ENCODE data around the gene RPS6KA5.
"Not testable (repeated sequence)": the region's sequence is repeated elsewhere in the genome, so short reads cannot be mapped to it uniquely, and the experiment has no call there.

Gene RPS6KA5

DNA sequence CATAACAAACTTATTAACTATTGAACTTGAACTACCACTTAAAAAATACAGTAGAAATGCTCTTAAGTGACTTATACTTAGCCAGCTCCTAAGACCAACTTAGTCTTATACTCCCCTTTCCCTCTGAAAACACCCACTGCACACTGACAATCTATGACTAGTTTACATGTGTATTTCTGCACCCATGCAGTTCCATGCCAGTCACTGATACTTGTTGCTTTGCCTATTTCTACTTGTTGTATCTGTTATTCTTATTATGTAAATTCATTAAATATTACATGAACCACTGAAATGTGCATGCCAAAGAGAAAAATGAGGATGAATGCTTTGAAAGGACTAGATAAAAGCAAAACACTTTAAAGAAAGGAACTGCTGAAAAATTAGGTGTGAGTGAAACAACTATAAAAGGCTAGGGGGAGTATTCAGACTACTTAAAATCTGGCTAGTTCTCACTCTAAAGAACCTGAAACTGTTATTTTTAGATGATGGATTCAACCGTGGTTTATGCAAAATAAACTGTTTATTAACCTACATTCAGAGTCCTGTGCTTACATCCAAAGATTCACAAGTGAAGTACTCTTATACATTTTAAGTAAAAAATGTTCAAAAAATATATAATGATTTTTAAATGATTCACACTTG is 74.7 kb downstream of the RPS6KA5 start:
- no peak for DNase-seq

DNA sequence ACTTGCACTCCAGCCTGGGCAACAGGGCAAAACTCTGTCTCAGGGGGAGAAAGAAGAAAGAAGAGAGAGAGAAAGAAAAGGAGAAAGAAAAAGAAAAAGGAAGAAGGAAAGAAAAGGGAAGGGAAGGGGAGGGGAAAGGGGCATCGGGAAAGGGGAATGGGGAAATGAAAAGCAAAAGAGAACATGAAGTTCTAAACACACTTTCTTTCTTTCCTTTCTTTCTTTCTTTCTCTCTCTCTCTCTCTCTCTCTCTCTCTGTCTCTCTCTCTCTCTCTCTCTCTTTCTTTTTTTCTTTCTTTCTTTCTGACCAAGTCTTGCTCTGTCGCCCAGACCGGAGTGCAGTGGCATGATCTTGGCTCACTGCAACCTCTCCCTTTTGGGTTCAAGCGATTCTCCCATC is 76.9 kb downstream of the RPS6KA5 start:
- no peak for DNase-seq

DNA sequence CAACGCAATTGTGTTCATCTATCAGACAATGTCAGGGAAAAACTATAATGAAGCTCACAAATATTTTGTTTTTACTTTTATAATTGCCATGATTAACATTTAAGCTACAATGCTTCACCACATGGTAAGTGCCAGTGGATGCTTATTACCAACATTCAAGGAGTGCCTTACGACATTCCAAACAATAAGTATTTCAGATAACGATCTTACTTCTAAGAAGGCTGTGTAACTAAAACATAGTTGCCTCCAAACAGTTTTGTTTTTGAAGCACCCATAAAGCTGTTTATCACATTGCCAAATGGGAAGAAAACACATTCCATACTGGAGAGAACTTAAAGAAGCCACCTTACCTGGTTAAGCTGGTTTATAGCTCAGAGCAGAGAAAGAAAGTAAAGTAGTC is 78.8 kb downstream of the RPS6KA5 start:
- no peak for DNase-seq

DNA sequence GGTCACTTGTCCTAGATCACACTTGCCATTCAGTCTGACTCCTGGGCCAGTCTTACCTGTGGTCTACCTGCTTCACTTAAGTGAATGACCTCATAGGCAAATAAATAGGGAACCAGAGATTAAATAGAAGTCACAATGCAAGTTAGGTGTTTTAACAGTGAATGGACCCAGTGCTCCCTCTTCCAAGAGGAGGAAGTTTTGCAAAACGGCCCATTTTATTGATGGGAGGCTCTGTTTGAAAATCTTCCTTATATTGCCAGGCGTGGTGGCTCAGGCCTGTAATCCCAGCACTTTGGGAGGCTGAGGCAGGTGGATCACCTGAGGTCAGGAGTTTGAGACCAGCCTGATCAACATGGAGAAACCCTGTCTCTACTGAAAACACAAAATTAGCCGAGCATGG is 79.8 kb downstream of the RPS6KA5 start:
- DNase-seq, result not testable (repeated sequence)

DNA sequence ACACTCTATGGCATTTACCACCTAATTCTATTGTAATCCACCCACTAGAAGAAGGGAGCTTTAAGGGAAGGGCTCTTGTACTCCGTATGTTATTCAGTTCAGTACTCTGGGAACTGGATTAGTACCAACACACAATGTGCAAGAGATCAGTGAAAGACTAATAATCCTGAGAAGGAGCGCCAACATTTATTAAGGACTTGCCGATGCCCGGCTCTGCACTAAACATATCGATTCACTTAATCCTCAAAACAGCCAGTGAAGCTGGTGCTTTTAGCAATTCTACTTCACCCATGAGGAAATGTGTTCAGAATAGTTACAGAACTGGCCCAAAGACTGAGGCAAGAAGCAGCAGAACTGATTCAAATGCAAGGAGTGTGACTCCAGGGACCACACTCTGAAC is 80.9 kb downstream of the RPS6KA5 start:
- no peak for DNase-seq

DNA sequence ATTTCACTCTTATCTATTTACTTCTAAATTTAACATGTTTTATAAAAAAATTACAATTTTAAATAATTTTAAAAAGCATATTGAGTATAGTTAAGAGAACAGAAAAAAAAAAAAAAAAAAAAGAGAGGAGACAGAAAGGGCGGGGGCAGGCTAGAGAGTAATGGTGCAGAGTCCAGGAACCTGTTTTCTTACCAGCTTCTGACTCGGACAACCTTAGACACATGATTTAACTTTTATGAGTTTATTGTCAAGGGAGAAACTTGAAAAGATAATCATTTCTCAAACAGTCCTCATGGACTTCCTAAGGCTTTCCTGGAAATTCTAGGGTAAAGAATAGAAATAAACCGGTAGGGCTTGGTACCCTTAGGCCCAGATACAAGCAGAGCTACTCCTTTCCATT is 84.3 kb downstream of the RPS6KA5 start:
- DNase-seq, result no peak

DNA sequence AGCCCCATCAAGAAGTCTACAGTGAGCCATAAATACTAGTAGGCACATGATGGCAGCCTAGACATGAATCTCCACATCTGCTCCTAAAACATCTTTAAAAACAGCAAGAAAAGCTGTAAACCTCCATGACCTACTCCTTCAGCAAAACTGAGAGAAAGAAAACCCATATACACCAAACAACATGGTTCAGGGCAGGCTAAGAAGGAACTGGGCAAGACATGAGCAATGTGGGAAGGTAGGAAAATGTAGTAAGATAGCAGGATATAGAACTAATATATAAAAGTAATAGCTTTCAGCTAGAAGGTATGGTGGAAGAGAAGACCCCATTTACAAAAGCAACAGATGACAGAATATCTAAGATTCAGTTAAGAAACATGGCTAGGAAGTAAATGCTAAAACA is 88.8 kb downstream of the RPS6KA5 start:
- DNase-seq, result no peak

DNA sequence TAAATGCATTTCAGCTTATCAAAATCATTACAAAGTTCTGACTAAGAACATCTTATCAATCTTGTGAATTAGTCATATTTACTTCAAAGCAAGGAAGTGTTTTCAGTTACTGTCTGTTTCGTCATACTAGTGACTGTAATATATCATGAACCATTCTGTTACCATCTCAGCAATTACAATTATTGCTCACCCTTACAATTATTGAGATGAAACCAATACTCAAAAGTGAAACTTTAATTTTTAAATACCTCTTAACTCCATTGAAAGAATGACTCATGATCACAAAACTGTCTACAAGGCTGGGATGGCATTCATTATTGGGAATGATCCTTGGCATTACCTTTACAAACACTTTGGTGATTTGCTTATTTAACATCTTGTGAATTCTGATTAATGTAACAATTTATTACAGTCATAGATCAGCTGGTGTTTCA is 90.3 kb downstream of the RPS6KA5 start:
- DNase-seq, result peak in 2 of 4 experiments; percentile 40 to 50

DNA sequence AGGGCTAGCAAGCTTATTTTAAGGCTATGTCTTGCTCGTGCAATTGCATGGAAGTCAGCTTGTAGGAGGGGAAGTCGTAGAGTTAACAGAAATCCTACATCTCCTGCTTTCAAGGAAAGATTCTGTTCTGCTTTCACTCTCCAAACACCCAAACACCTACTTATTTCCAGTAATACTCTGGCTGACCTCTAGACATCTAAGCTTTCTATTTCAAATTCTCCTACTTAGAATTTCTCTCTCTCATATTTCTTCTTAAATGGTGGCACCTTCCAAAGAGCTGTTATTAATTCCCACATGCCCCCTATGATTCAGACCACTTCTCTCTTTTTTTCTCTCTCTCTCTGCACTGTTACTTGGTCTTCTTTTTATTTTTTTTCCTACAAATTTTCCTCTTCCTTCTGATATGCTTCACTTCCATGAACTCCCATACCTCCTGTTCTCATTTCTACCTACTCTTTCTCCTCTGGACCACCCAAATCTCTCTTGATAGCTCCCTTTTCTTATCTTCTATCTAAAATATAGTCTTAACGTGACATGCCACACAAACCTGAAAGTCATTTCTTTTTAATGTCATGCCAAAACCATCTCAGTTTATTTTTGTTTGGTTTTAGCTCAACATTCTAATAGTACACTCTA is 90.8 kb downstream of the RPS6KA5 start:
- peak; percentile 56 to 87 (median 73) for DNase-seq

DNA sequence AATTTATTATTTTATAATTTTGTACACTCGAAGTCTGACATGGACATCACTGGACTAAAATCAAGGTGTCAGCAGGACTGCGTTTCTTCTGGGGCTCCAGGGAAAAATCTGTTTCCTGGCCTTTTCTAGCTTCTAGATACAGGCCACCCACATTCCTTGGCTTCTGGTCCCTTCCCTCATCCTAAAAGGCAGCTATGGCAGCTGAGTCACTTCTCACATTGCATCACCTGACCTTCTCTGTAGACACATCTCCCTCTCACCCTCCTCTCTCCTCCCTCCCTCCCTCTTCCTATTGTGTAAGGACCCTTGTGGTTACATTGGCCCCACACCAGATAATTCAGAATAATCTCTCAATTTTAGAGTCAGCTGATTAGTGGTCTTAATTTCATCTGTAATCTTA is 92.4 kb downstream of the RPS6KA5 start:
- DNase-seq, result peak in 3 of 4 experiments; percentile 17 to 22 (median 21)

DNA sequence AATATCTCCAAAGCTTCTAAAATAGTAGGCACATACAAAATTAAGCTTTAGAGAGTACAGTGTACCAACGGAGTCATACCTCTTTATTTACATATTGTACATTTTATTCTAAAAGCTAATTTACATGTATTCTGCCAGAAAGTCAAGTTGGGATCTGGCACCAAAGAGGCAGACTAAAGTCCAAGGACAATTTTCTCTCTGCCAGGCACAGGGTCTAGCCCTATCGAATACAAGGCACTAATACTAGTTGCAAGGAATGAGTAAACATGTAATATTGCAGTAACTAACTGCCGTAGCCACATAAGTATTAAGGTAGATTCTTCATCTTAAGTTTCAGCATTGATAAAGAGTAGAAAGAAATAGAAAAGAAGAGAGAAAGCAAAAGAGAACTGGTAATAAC is 93.9 kb downstream of the RPS6KA5 start:
- no peak for DNase-seq

DNA sequence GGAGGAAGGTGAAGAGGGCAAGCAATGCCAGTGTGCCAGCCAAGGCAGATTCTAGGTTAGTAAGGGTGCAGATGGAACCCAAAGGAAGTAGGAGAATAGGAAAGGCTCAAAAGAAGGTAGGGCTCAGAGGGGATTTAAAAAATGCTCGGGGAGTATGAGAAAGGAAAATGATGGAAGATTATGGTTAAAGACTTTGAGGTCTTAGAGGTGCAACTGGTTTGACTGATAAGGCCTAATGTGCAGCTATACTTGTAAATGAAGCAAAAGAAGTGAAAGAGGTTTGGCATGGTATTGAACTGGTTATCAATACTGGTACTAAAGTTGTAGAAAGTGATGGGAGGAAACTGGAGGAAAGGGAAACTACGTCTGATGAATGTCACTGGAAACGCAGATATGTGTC is 94.7 kb downstream of the RPS6KA5 start:
- DNase-seq, result no peak

DNA sequence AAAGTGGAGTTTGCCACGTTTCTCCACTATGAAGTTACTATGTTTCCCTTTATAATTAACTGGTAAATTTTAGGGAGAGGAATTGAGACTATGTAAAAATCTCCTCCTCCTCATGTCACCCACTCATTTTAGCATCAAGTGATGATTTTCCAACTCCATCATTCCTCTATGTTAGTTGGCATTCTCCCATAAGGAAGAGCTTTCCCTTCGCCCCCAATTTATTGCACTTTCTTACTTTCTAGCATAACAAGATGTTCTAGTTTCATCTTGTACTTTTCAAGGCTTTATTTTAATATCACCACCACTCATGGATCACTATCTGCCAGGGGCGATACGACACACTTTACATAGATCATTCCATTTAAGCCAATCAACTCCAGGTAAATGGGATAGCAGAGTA is 97.1 kb downstream of the RPS6KA5 start:
- DNase-seq, result no peak

DNA sequence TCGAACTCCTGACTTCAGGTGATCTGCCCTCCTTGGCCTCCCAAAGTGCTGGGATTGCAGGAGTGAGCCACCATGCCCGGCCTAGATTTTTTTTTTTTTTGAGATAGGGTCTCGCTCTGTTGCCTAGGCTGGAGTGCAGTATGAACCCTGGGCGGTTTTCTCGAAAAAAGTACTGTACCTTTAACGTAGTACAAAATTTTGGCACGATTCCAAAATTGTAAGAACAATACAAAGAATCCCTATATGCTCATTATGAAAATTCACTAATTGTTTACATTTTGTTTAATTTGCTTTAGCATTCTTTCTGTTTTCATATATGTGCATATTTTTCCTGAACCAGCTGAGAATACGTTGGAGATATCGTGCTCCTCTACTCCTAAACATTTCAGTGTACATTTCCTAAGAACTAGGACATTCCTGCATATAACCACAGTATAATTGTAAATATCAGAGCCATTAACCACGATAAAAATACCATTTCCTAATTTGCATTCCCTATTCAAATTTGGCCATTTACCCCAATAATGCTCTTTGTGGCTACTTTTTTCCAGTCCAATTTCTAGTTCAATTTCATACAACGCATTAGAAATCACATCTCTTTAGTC is 97.8 kb downstream of the RPS6KA5 start:
- no peak for DNase-seq

DNA sequence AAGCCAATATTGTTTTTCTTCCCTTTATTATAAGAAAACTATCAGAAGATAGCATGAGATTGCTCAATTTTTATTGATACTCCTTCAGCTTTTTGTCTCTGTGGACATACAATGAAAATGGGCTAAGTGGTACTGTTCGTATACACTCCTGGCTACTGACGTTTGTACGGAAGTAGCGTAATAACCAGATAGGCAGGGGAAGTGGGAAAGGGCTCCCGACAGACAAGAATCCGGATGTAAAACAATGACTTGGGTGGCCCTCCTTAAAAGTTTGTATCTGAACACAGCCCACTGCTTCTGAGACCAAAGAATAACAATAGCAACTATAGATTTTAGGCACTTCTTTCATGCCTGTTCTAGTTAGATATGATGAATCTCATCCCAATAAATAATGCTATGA is 99.6 kb downstream of the RPS6KA5 start:
- DNase-seq, result no peak

DNA sequence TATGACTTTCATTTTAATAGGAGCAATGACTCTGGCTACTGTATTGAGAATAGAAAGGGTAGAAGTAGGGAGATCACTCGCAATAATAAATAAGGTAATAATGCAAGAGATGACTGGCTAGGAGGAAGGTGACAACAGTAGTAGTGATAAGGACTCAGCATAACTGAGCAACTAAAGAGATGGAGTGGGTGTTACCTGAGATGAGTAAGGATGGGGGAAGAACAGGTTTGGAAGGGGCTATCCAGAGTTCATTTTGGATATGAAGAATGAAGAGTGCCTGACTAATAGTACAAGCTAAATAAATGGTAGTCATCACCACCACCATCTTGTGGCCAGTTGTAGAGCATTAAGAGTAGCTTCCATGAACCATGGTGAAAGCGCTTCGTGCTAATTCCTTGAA is 101.1 kb downstream of the RPS6KA5 start:
- no peak for DNase-seq

DNA sequence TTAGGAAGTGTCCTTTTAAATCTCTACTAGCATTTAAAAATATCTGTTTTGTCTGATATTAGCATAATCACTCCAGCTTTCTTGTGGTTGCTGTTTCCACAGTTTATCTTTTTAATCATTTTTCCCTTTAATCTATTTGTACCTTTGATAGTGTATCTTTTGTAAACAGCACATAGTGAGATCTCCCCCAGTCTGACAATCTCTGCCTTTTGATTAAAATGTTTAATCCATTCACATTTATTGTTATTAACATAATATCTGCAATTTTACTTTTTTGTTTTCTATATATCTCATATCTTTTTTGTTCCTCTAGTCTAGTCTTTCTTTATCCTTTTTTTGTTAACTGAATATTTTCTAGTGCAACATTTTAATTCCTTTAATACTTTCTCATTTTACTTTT is 104.2 kb downstream of the RPS6KA5 start:
- DNase-seq, result no peak

DNA sequence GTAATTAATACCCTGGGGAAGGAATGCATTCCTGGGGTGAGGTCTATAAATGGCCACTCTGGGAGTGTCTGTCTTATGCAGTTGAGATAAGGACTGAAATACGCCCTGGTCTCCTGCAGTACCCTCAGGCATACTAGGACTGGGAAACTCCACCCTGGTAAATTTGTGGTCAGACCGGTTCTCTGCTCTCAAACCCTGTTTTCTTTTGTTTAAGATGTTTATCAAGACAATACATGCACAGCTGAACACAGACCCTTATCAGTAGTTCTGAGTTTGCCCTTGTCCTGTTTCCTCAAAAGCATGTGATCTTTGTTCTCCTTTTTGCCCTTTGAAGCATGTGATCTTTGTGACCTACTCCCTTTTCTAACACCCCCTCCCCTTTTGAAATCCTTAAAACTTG is 106.8 kb downstream of the RPS6KA5 start:
- not testable (repeated sequence) for DNase-seq

DNA sequence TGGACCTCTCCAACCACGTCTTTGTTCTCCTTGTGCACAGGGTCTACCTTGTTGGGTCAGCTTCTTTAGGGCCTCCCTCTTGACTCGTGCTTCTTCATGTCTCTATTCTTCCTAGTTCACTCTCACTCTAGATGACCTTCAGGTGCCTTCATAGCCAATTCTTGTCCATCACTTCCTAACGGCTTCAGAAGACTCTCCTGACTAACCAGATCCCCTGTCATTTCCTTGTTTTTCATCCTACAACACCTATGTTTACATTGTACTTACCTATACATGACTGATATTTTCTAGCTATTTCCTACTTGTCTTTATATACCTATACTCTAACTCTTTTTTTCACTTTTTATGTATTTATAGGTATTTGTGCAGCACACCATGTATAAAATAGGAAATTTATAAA is 117.1 kb downstream of the RPS6KA5 start:
- DNase-seq, result no peak

DNA sequence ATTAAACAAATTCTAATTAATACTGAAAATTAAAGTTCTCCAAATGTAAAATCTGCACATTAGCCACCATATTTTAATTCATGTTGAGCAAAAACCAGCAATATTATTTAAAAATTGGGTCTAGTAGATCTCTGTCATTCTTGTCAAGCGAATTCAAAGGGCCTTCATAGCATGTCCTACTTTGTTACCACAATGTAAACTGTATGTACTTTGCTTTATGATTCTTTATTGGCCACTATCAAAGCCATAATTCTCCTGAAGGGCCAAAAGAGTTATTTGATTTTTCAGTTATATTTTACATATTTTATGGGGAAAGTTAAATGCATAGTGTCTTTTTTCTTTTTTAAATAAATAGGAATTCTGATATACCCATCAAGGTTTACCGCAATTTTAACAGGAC is 117.9 kb downstream of the RPS6KA5 start:
- DNase-seq, result no peak

DNA sequence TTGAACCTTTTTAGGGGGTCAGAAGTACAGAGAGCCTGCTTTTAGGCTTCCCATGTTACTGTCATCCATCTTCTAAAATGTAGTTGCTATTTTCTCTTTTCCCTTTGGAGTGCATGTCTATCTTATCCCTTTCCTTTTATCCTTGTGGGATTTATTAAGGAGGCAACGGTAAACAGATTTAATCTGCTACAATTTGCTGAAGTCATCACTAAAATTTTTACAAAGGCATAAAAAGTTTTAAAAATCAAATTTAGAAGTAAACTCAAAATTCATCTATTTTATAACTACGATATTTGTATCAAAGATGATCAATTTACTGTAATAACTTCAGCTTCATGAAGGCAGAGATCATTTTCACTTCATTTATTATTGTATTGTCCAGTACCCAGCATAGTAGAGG is 118.7 kb downstream of the RPS6KA5 start:
- no peak for DNase-seq

DNA sequence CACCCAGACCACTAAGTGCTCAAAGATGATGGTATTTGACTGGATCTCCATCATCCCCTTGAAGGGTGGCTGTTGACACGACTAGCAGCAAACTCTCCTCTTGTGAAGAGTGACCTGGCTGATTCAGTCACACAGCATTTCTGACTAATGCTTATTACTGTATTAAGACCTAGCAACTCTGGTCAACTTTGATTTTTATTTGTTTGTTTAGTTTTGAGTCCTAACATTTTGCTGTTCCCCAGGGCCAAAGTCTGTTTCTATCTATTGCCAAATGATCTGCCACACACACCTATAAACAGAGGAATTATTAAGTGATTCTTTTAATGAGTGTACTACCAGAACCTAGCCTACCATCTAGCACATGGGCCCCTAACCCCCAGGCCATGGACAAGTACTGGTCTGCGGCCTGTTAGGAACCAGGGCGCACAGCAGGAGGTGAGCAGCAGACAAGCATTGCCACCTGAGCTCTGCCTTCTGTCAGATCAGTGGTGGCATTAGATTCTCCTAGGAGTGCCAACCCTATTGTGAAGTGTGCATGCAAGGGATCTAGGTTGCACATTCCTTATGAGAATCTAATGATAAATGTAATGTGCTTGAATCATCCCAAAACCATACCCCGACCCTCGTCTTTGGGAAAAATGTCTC is 120.0 kb downstream of the RPS6KA5 start:
- DNase-seq, result no peak

DNA sequence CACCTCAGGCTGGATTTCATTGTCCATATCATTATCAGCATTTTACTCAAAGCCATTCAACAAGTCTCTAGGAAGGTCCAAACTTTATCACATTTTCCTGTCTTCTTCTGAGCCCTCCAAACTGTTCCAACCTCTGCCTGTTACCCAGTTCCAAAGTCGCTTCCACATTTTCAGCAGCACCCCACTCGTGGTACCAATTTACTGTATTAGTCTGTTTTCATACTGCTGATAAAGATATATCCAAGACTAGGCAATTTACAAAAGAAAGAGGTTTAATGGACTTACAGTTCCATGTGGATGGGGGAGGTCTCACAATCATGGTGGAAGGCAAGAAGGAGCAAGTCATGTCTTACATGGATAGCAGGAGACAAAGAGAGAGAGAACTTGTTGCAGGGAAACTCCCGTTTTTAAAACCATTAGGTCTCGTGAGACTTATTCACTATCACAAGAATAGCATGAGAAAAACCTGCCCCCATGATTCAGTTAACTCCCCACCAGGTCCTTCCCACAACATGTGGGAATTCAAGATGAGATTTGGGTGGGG is 121.1 kb downstream of the RPS6KA5 start:
- not testable (repeated sequence) for DNase-seq

DNA sequence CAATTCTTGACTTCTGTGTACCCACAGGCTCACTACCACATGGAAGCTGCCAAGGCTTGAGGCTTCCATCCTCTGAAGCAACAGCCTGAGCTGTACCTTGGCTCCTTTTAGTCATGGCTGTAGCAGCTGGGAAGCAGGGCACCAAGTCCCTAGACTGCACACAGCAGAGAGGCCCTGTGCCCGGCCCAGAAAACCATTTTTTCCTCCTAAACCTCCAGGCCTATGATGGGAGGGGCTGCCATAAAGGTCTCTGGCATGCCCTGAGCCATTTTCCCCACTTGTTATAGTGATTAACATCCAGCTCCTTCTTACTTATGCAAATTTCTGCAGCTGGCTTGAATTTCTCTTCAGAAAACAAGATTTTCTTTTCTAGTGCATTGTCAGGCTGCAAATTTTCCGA is 121.8 kb downstream of the RPS6KA5 start:
- no peak for DNase-seq
